Bronchial epithelial cell (primary cell): ENCODE data around the gene LOXHD1. TPM values are rescaled to one million over a fixed set of nuclear protein-coding genes. Genes with fewer than 3 reads are reported as not detected.

Experiments used
- DNase-seq: peaks from one replicate; pipeline ENCODE4 v3.0.0-alpha.2; 2010; ENCODE audit warnings: low read depth
- FAIRE-seq: peaks from 2 replicates; lab custom pipeline; 2011; peaks lifted over from hg19 to GRCh38; lab: Jason Lieb, UNC
- H3K27me3 ChIP-seq: 2 replicates; pipeline ENCODE4 v1.5.1; 2011; ENCODE audit warnings: low read length; ENCODE audit not compliant: control insufficient read depth, insufficient read depth
- H3K36me3 ChIP-seq: 2 replicates; pipeline ENCODE4 v1.5.1; 2011; ENCODE audit warnings: low read length; ENCODE audit not compliant: control insufficient read depth, insufficient read depth
- H3K4me3 ChIP-seq: 2 replicates; pipeline ENCODE4 v1.5.1; 2011; ENCODE audit warnings: mild to moderate bottlenecking, low read depth, low read length, control low read depth
- total RNA-seq: library from RNA; depleted of rRNA; stranded (reverse); fragments of >200 nt; gene quantifications from 2 replicates; pipeline ENCODE4 v1.2.1, GENCODE V29; 2014
- TF ChIP-seq, protein P1 (sequence below): IDR thresholded peaks from 2 replicates; pipeline ENCODE4 v1.5.1; 2011; ENCODE audit warnings: mild to moderate bottlenecking, moderate library complexity, low read length, control low read depth, inconsistent platforms; ENCODE audit not compliant: insufficient read depth, severe bottlenecking

LOXHD1 gene
- total RNA-seq, 1 donor from 2014 or later: not detected

GRCh38 chr18:46619559-46619958 lies 37.5 kb downstream of the LOXHD1 start:
- TF ChIP-seq, protein P1, sequence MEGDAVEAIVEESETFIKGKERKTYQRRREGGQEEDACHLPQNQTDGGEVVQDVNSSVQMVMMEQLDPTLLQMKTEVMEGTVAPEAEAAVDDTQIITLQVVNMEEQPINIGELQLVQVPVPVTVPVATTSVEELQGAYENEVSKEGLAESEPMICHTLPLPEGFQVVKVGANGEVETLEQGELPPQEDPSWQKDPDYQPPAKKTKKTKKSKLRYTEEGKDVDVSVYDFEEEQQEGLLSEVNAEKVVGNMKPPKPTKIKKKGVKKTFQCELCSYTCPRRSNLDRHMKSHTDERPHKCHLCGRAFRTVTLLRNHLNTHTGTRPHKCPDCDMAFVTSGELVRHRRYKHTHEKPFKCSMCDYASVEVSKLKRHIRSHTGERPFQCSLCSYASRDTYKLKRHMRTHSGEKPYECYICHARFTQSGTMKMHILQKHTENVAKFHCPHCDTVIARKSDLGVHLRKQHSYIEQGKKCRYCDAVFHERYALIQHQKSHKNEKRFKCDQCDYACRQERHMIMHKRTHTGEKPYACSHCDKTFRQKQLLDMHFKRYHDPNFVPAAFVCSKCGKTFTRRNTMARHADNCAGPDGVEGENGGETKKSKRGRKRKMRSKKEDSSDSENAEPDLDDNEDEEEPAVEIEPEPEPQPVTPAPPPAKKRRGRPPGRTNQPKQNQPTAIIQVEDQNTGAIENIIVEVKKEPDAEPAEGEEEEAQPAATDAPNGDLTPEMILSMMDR: no peak
- H3K4me3 ChIP-seq: no peak overlapping the region
- FAIRE-seq (no peak), DNase-seq (no peak)
- no peaks in the 10 kb centered on the region for H3K27me3 ChIP-seq
- no peaks in the 10 kb centered on the region for H3K36me3 ChIP-seq

GRCh38 chr18:46615720-46616119 lies 41.3 kb downstream of the LOXHD1 start:
- H3K27me3 ChIP-seq: no peaks in the 10 kb centered on the region
- FAIRE-seq (no peak), DNase-seq (no peak)
- no peaks in the 10 kb centered on the region for H3K36me3 ChIP-seq
- no peak overlapping the region for H3K4me3 ChIP-seq
- TF ChIP-seq, protein P1: no peak

DNA sequence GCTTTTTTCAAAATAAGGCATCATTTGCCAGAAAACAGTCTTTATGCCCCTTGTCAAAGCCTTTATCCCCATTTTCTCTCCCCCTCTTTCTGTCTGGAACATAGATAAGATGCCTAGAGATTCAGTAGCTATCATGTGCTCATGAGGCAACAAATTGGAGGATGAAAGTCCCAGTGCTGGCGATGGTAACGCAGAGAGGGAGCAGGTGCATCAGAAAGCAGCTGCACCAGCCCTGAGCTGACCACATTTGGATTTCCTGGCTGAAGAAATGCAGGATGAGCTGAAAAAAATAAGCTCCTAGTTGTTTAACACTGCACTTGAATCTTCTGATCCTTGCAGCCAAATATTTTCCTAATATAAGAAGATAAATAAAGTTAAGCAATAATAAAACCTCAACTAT lies 48.0 kb downstream of the LOXHD1 start:
- FAIRE-seq (no peak), DNase-seq (no peak)
- Histone ChIP-seq H3K27me3 (no peaks in the 10 kb centered on the region), H3K36me3 (no peaks in the 10 kb centered on the region), H3K4me3 (no peak overlapping the region)
- TF ChIP-seq, protein P1: no peak

DNA sequence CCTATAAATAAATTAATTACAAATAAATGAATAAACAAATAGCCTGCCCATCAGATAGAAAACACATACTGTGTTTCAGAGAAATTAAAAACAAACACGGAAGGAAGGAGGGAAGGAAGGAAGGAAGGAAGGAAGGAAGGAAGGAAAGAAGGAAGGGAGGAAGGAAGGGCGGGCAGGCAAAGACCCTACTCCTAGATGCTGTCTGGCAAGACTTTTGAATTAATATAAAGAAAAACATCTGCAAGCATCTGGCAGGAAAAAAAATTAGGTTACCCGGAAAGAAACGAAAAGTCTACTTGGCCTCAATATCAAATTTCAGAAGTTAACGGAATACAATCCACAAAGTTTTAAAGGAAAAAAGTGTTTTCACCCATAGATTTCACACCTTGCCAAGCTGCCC lies 49.1 kb downstream of the LOXHD1 start:
- TF ChIP-seq, protein P1: no peak
- Histone ChIP-seq H3K4me3 (no peak overlapping the region), H3K36me3 (no peaks in the 10 kb centered on the region), H3K27me3 (no peaks in the 10 kb centered on the region)
- no peak for FAIRE-seq
- DNase-seq: no peak

GRCh38 chr18:46601141-46601805 lies 55.7 kb downstream of the LOXHD1 start:
- Histone ChIP-seq H3K4me3 (no peak overlapping the region), H3K36me3 (no peaks in the 10 kb centered on the region), H3K27me3 (no peaks in the 10 kb centered on the region)
- no peak for DNase-seq
- no peak for FAIRE-seq
- TF ChIP-seq, protein P1: no peak

GRCh38 chr18:46596119-46596518 lies 60.9 kb downstream of the LOXHD1 start:
- H3K27me3 ChIP-seq: no peaks in the 10 kb centered on the region
- no peak overlapping the region for H3K4me3 ChIP-seq
- peak; percentile 33 for DNase-seq
- H3K36me3 ChIP-seq: no peaks in the 10 kb centered on the region
- TF ChIP-seq, protein P1: no peak
- no peak for FAIRE-seq
